Mesendoderm (in vitro differentiated cells): ENCODE data around the gene RTN3.

Experiments
- DNase-seq: peaks from one replicate; pipeline ENCODE4 v3.0.0; 2013
- H2AK5ac ChIP-seq: 2 replicates; pipeline ENCODE4 v1.6.1; 2013; ENCODE audit warnings: low read length, inconsistent platforms
- H2BK120ac ChIP-seq: 2 replicates; pipeline ENCODE4 v1.6.1; 2013; ENCODE audit warnings: low read depth, mild to moderate bottlenecking, low read length, moderate library complexity, mixed read lengths
- H2BK15ac ChIP-seq: replicated peaks from 2 replicates; pipeline ENCODE4 v1.6.1; 2013; ENCODE audit warnings: low read depth, mild to moderate bottlenecking, moderate library complexity
- H2BK5ac ChIP-seq: 2 replicates; pipeline ENCODE4 v1.6.1; 2013; ENCODE audit warnings: low read length, inconsistent platforms
- H3K18ac ChIP-seq: 2 replicates; pipeline ENCODE4 v1.6.1; 2013; ENCODE audit warnings: mild to moderate bottlenecking, low read length, mixed read lengths
- H3K23ac ChIP-seq: one replicate; pipeline ENCODE4 v1.6.1; 2013; ENCODE audit warnings: low read length
- H3K27ac ChIP-seq: 2 replicates; pipeline ENCODE4 v1.5.1; 2013; ENCODE audit warnings: low read depth, mild to moderate bottlenecking, inconsistent platforms, low read length, moderate library complexity
- H3K27me3 ChIP-seq: 2 replicates; pipeline ENCODE4 v1.6.1; 2013; ENCODE audit warnings: low read length, control low read depth, mild to moderate bottlenecking, inconsistent platforms; ENCODE audit not compliant: insufficient read depth, poor library complexity
- H3K36me3 ChIP-seq: 2 replicates; pipeline ENCODE4 v1.6.1; 2013; ENCODE audit warnings: low read length, inconsistent platforms; ENCODE audit not compliant: control insufficient read depth, insufficient read depth
- H3K4ac ChIP-seq: one replicate; pipeline ENCODE4 v1.6.1; 2013; ENCODE audit warnings: low read depth, mild to moderate bottlenecking, low read length, moderate library complexity
- H3K4me1 ChIP-seq: 2 replicates; pipeline ENCODE4 v1.6.1; 2013; ENCODE audit warnings: low read depth, low read length, inconsistent platforms; ENCODE audit not compliant: control insufficient read depth
- H3K4me2 ChIP-seq: 2 replicates; pipeline ENCODE4 v1.6.1; 2013; ENCODE audit warnings: low read length
- H3K4me3 ChIP-seq: 2 replicates; pipeline ENCODE4 v1.5.1; 2013; ENCODE audit warnings: mild to moderate bottlenecking, low read length
- H3K56ac ChIP-seq: one replicate; pipeline ENCODE4 v1.6.1; 2013; ENCODE audit warnings: low read length
- H3K79me1 ChIP-seq: 2 replicates; pipeline ENCODE4 v1.6.1; 2013; ENCODE audit warnings: low read length, inconsistent platforms
- H3K79me2 ChIP-seq: 2 replicates; pipeline ENCODE4 v1.6.1; 2013; ENCODE audit warnings: mild to moderate bottlenecking, low read length; ENCODE audit not compliant: control insufficient read depth, insufficient read depth
- H3K9ac ChIP-seq: 2 replicates; pipeline ENCODE4 v1.6.1; 2013; ENCODE audit warnings: low read length, inconsistent platforms
- H4K5ac ChIP-seq: one replicate; pipeline ENCODE4 v1.6.1; 2013; ENCODE audit warnings: low read length
- H4K8ac ChIP-seq: one replicate; pipeline ENCODE4 v1.6.1; 2013; ENCODE audit warnings: low read depth, mild to moderate bottlenecking, control low read depth, low read length, moderate library complexity
- WGBS: extraction: QIAGEN DNeasy Blood & Tissue Kit; methylation state at CpG from one replicate; pipeline ENCODE4 v1.1.7; 2013; ENCODE audit warnings: low lambda C conversion rate, missing lambda C conversion rate; ENCODE audit not compliant: insufficient coverage; ENCODE audit errors: extremely low coverage; 5-methylcytosine and 5-hydroxymethylcytosine counted together

Gene RTN3

DNA sequence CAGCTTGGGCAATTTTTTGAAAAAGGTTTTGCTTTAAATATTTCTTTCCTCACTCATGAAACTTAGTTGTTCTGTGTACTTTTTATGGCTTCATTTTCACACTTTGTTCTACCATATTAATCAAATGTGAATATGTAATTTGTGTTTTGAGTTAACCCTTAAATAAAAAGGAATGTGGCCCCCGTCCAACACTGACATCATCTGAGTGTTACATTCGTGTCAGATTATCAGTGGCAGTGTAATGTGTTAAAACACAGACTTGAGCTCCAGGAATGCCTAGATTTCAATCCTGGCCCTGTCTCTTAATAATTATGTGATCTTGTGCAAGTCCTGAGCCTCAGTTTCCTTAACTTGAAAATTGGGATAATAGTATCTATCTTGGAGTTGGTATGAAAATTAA, 5.6 kb downstream of the RTN3 start:
- no peak overlapping the region for H4K5ac ChIP-seq
- WGBS = no CpG with 5 or more reads among the region's 2 CpGs
- no peaks in the 10 kb centered on the region for H3K27me3 ChIP-seq
- H3K36me3 ChIP-seq = no peaks in the 10 kb centered on the region
- no peak overlapping the region for H3K18ac ChIP-seq
- H2AK5ac ChIP-seq = no peak overlapping the region
- no peak overlapping the region for H2BK120ac ChIP-seq
- no peak overlapping the region for H3K4ac ChIP-seq
- no peak overlapping the region for H3K4me3 ChIP-seq
- no peak overlapping the region for H3K56ac ChIP-seq
- peaks cover 6% of the 10 kb centered on the region for H3K79me1 ChIP-seq
- DNase-seq = no peak
- H2BK15ac ChIP-seq = no peak overlapping the region
- H3K9ac ChIP-seq = no peak overlapping the region
- no peak overlapping the region for H2BK5ac ChIP-seq
- no peak overlapping the region for H4K8ac ChIP-seq
- no peak overlapping the region for H3K27ac ChIP-seq
- peaks cover 61% of the 10 kb centered on the region for H3K79me2 ChIP-seq
- no peak overlapping the region for H3K23ac ChIP-seq
- H3K4me1 ChIP-seq = no peaks in the 10 kb centered on the region
- H3K4me2 ChIP-seq = no peak overlapping the region

DNA sequence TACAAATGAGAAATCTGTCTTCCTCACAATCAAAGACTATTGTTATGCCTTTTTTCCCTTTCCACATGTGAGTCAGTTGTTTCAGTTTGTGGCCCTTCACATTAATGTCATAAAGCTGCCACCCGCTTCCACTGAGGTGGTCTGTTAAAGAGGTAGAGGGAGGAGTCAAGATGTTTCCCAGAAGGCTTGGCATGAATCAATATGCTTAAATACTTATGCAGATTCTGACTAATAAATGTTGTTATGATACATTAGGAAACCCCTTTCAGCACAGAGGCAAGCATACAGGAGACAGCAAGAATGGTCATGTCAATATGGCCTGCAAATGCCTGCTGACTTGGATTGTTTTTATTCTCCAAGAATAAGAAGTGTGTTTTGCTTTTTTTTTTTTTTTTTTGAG, 6.5 kb downstream of the RTN3 start:
- Histone ChIP-seq H3K79me2 (peaks cover 55% of the 10 kb centered on the region), H3K18ac (no peak overlapping the region), H4K8ac (no peak overlapping the region), H3K4me1 (no peaks in the 10 kb centered on the region), H3K27me3 (no peaks in the 10 kb centered on the region), H3K4me2 (no peak overlapping the region), H3K9ac (no peak overlapping the region), H3K56ac (no peak overlapping the region), H2BK120ac (no peak overlapping the region), H3K4ac (no peak overlapping the region), H2BK5ac (no peak overlapping the region), H3K79me1 (peaks cover 6% of the 10 kb centered on the region), H2AK5ac (no peak overlapping the region), H3K27ac (no peak overlapping the region), H3K36me3 (no peaks in the 10 kb centered on the region), H3K4me3 (no peak overlapping the region), H4K5ac (no peak overlapping the region), H3K23ac (no peak overlapping the region), H2BK15ac (no peak overlapping the region)
- no peak for DNase-seq
- WGBS = no CpG with 5 or more reads among the region's 1 CpG

DNA sequence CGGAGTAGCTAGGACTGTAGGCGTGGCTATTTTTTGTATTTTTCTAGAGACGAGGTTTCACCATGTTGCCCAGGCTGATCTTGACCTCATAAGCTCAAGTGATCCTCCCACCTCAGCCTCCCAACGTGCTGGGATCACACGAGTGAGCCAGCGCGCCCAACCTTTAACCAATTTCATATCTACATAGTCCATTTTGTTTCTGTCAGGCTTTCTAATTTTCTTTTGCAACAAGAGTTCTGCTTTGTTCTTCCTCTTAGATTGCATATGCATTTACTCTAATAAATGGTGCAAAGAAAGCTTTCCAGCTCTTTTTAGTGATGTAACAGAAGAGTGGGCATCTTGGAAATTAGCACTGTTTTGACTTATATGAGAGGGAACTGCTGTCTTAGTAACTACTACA, 13.3 kb downstream of the RTN3 start:
- WGBS = no CpG with 5 or more reads among the region's 7 CpGs
- H3K79me2 ChIP-seq = peaks cover 23% of the 10 kb centered on the region
- H2BK120ac ChIP-seq = no peak overlapping the region
- H2BK5ac ChIP-seq = no peak overlapping the region
- no peak overlapping the region for H2AK5ac ChIP-seq
- H3K36me3 ChIP-seq = no peaks in the 10 kb centered on the region
- no peaks in the 10 kb centered on the region for H3K27me3 ChIP-seq
- peaks cover 9% of the 10 kb centered on the region for H3K79me1 ChIP-seq
- H3K23ac ChIP-seq = no peak overlapping the region
- H3K27ac ChIP-seq = no peak overlapping the region
- H3K4me2 ChIP-seq = no peak overlapping the region
- no peak overlapping the region for H3K18ac ChIP-seq
- H3K56ac ChIP-seq = no peak overlapping the region
- H3K4me3 ChIP-seq = no peak overlapping the region
- H4K5ac ChIP-seq = no peak overlapping the region
- no peak overlapping the region for H3K9ac ChIP-seq
- no peak overlapping the region for H3K4ac ChIP-seq
- DNase-seq = no peak
- no peak overlapping the region for H2BK15ac ChIP-seq
- peaks cover 2% of the 10 kb centered on the region for H3K4me1 ChIP-seq
- H4K8ac ChIP-seq = no peak overlapping the region

DNA sequence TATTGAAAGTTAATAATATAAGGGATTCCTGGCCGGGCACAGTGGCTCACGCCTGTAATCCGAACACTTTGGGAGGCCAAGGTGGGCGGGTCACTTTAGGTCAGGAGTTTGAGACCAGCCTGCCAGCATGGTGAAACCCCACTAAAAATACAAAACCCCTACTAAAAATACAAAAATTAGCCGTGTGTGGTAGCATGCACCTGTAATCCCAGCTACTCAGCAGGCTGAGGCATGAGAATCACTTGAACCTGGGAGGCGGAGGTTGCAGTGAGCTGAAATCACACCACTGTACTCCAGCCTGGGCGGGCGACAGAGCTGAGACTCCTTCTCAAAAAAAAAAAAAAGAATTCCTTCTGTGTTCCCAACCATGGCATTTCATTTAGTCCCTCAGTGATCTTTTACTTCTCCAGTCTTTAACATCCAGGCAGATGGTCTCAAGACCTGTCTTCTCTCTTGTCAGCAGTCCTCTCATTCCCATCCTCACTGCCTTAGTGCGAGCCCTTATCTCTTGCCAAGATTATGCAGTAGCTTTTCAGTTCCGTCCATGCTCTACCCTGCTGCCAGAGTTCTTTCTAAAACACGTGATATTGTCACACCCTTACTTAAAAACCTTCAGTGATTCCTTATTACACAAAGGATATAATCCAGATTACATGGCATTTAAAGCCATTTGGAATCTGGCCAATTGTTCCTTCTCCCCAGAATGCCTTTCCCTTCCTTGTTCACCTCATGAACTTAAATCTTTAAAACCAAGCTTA, 17.9 kb downstream of the RTN3 start:
- no CpG with 5 or more reads among the region's 11 CpGs for WGBS
- Histone ChIP-seq H4K8ac (no peak overlapping the region), H3K27ac (no peak overlapping the region), H3K4me3 (no peak overlapping the region), H2AK5ac (no peak overlapping the region), H2BK120ac (no peak overlapping the region), H3K9ac (no peak overlapping the region), H4K5ac (no peak overlapping the region), H3K79me1 (peaks cover 10% of the 10 kb centered on the region), H3K27me3 (no peaks in the 10 kb centered on the region), H3K4ac (no peak overlapping the region), H2BK15ac (no peak overlapping the region), H3K36me3 (no peaks in the 10 kb centered on the region), H3K4me1 (peaks cover 6% of the 10 kb centered on the region), H3K79me2 (peaks cover 12% of the 10 kb centered on the region), H3K18ac (no peak overlapping the region), H3K23ac (no peak overlapping the region), H2BK5ac (no peak overlapping the region), H3K4me2 (no peak overlapping the region), H3K56ac (no peak overlapping the region)
- DNase-seq = peak; percentile 31

DNA sequence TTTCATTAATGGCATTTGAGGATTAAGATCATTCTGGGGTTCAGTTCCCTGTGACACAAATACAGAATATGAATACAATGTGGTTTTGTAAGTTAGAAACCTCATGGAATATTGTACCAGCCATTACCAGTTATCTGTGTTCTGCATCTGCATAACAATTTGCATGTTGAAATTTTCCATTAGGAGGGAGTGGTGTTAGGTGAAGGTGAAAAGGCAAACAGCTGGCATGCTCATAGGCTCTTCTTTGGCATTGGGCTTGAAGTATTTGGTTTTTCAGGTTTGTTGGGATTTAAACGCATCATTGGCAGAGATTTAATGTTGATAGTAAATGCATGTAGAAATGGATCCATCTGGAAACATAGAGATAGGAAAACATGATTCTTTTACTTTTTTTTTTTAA, 18.6 kb downstream of the RTN3 start:
- Histone ChIP-seq H3K9ac (no peak overlapping the region), H2BK5ac (no peak overlapping the region), H3K79me2 (peaks cover 12% of the 10 kb centered on the region), H3K4ac (no peak overlapping the region), H3K4me3 (no peak overlapping the region), H4K8ac (no peak overlapping the region), H3K27me3 (no peaks in the 10 kb centered on the region), H2BK120ac (no peak overlapping the region), H3K27ac (no peak overlapping the region), H3K56ac (no peak overlapping the region), H2BK15ac (no peak overlapping the region), H3K36me3 (no peaks in the 10 kb centered on the region), H3K4me2 (no peak overlapping the region), H3K18ac (no peak overlapping the region), H2AK5ac (no peak overlapping the region), H3K79me1 (peaks cover 10% of the 10 kb centered on the region), H3K4me1 (peaks cover 6% of the 10 kb centered on the region), H4K5ac (no peak overlapping the region), H3K23ac (no peak overlapping the region)
- DNase-seq = peak; percentile 22
- WGBS = no CpG with 5 or more reads among the region's 1 CpG

DNA sequence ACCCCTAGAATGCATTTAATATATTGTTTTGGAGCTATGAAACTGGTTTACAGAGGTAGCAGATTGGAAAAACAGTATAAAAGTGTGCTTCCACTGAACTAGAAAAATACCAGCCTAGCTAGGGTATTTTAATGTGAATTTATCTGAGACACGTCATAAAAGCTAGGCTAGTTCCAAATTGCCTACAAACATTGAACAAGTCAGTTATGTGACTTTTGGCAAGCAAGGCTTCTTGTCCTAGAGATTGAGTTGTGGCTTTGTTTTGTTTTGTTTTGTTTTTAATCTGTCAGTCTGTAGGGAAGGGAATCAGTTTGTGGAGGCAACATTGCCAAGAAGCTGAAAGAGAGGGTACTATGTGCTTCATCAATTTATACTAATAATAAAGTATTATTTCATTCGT, 24.2 kb downstream of the RTN3 start:
- no peak overlapping the region for H4K5ac ChIP-seq
- H4K8ac ChIP-seq = no peak overlapping the region
- WGBS = no CpG with 5 or more reads among the region's 2 CpGs
- H3K27ac ChIP-seq = no peak overlapping the region
- no peak overlapping the region for H3K4me3 ChIP-seq
- H3K4me2 ChIP-seq = no peak overlapping the region
- H2BK15ac ChIP-seq = no peak overlapping the region
- H3K23ac ChIP-seq = no peak overlapping the region
- H2BK5ac ChIP-seq = no peak overlapping the region
- no peak overlapping the region for H3K9ac ChIP-seq
- H3K79me2 ChIP-seq = peaks cover 12% of the 10 kb centered on the region
- H3K18ac ChIP-seq = no peak overlapping the region
- no peaks in the 10 kb centered on the region for H3K36me3 ChIP-seq
- no peak overlapping the region for H3K4ac ChIP-seq
- H3K4me1 ChIP-seq = no peaks in the 10 kb centered on the region
- no peak overlapping the region for H2BK120ac ChIP-seq
- DNase-seq = no peak
- H3K79me1 ChIP-seq = peaks cover 4% of the 10 kb centered on the region
- no peak overlapping the region for H2AK5ac ChIP-seq
- H3K56ac ChIP-seq = no peak overlapping the region
- H3K27me3 ChIP-seq = no peaks in the 10 kb centered on the region
